Activated CD4-positive, alpha-beta T cell treated with anti-CD3 and anti-CD28 coated beads for 36 hours (primary cell): ENCODE measurements around the gene RFX1. TPM values are rescaled to one million over a fixed set of nuclear protein-coding genes. Genes with fewer than 3 reads are reported as not detected.

Source experiments
- ATAC-seq: fragments of 200-7000 bp; cut with Tn5 transposase; one replicate; pipeline ENCODE4 v1.10.0; 2021; ENCODE audit warnings: mild to moderate bottlenecking, moderate library complexity
- CTCF ChIA-PET: fragments of 350-600 bp; sonication (Branson Sonifier 250); formaldehyde crosslinking; loops from one replicate; lab custom pipeline; 2021; ENCODE audit warnings: antibody characterized with exemption; lab: Charles Lee
- POLR2A ChIA-PET: fragments of 350-600 bp; sonication (Branson Sonifier 250); formaldehyde crosslinking; loops from one replicate; lab custom pipeline; 2021; ENCODE audit warnings: antibody characterized with exemption, inconsistent platforms; lab: Charles Lee
- DNase-seq: peaks from one replicate; pipeline ENCODE4 v3.0.0-alpha.2; 2020
- H3K27ac Mint-ChIP-seq: one replicate; pipeline ENCODE4 v1.8.0; 2021; ENCODE audit warnings: mixed read lengths
- H3K27me3 Mint-ChIP-seq: one replicate; pipeline ENCODE4 v1.8.0; 2021; ENCODE audit warnings: mixed read lengths
- H3K36me3 Mint-ChIP-seq: one replicate; pipeline ENCODE4 v1.8.0; 2021; ENCODE audit warnings: low read depth, mixed read lengths
- H3K4me1 Mint-ChIP-seq: one replicate; pipeline ENCODE4 v1.8.0; 2021; ENCODE audit warnings: mixed read lengths
- H3K4me3 Mint-ChIP-seq: one replicate; pipeline ENCODE4 v1.8.0; 2021; ENCODE audit warnings: mild to moderate bottlenecking, moderate library complexity, mixed read lengths
- H3K9me3 Mint-ChIP-seq: one replicate; pipeline ENCODE4 v1.8.0; 2021; ENCODE audit warnings: low read depth, mixed read lengths
- intact Hi-C, 2 experiments: fragments of 100-400 bp; cut with DNase I in 1 of 2; cut with micrococcal nuclease in 1 of 2; formaldehyde crosslinking; loops; one replicate each; pipeline versions ENCODE4 v1.14.2 to v1.15.1; 2022 to 2024; cut with DNase I, micrococcal nuclease
- total RNA-seq, 2 experiments: library from RNA; stranded (reverse); gene quantifications; one replicate each; pipeline ENCODE4 v1.2.3, GENCODE V29; 2021

The RFX1 gene
- total RNA-seq, 2 experiments from 2014 or later, result 14.2 to 15.3 TPM

GRCh38 chr19:14005349-14006084 lies 603 bp downstream of the RFX1 start:
- ChIA-PET CTCF (interaction anchor here (1.0 to 1.1 kb wide), 2 partner anchors 16 to 37 kb away, joined by 3 read pairs; no protein-coding TSS in a partner anchor), POLR2A (interaction anchor here (0.5 to 1.3 kb wide), 6 partner anchors 20 to 158 kb away, joined by 3 to 7 read pairs (median 4); partner anchors contain the start of genes DCAF15 and IL27RA)
- peak overlapping the region; percentile 87 for H3K27ac Mint-ChIP-seq
- intact Hi-C loops, result loop anchor here (1.0 to 10.0 kb wide), 24 partner anchors 19 to 1215 kb away; partner anchors contain the start of genes DCAF15 (in 2 of the 2), ADGRE5 (in 1 of the 2), ASF1B (in 1 of the 2) and BRME1 (in 1 of the 2)
- ATAC-seq (peak; percentile 36), DNase-seq (peak; percentile 97)
- H3K9me3 Mint-ChIP-seq, result no peaks in the 10 kb centered on the region
- H3K4me1 Mint-ChIP-seq, result peaks cover 47% of the 10 kb centered on the region
- peaks cover 4% of the 10 kb centered on the region for H3K36me3 Mint-ChIP-seq
- peak overlapping the region; percentile 94 for H3K4me3 Mint-ChIP-seq
- H3K27me3 Mint-ChIP-seq, result no peaks in the 10 kb centered on the region

- ChIA-PET CTCF (interaction anchor here (0.7 to 0.9 kb wide), 2 partner anchors 19 to 102 kb away, joined by 3 to 4 read pairs; no protein-coding TSS in a partner anchor), POLR2A (interaction anchor here (0.6 to 1.7 kb wide), 2 partner anchors 18 to 157 kb away, joined by 4 to 5 read pairs; no protein-coding TSS in a partner anchor)
- H3K27me3 Mint-ChIP-seq, result no peaks in the 10 kb centered on the region
- H3K4me3 Mint-ChIP-seq, result peak overlapping the region; percentile 75
- H3K27ac Mint-ChIP-seq, result peak overlapping the region; percentile 87
- H3K36me3 Mint-ChIP-seq, result peaks cover 12% of the 10 kb centered on the region
- ATAC-seq (no peak), DNase-seq (no peak)
- intact Hi-C loops, result loop anchor here in 1 of 2 experiments (5.0 to 10.0 kb wide), 3 partner anchors 378 to 1123 kb away; partner anchors contain the start of genes ADGRE5, CALR and FARSA
- H3K4me1 Mint-ChIP-seq, result peaks cover 53% of the 10 kb centered on the region
- no peaks in the 10 kb centered on the region for H3K9me3 Mint-ChIP-seq
Observed at GRCh38 chr19:14004619-14005348, 1.3 kb downstream of the RFX1 start.

GRCh38 chr19:14003251-14004055 lies 2.7 kb downstream of the RFX1 start:
- Mint-ChIP-seq H3K36me3 (peaks cover 24% of the 10 kb centered on the region), H3K9me3 (peaks cover 4% of the 10 kb centered on the region), H3K4me1 (peaks cover 53% of the 10 kb centered on the region), H3K27me3 (no peaks in the 10 kb centered on the region), H3K27ac (peak overlapping the region; percentile 96), H3K4me3 (peak overlapping the region; percentile 60)
- POLR2A ChIA-PET, result interaction anchor here (0.7 to 1.7 kb wide), 2 partner anchors 16 to 21 kb away, joined by 5 to 10 read pairs; no protein-coding TSS in a partner anchor
- DNase-seq (peak; percentile 49), ATAC-seq (peak; percentile 6)
- CTCF ChIA-PET, result interaction anchor here (0.6 to 1.3 kb wide), 3 partner anchors 18 to 56 kb away, joined by 3 to 4 read pairs (median 4); no protein-coding TSS in a partner anchor
- intact Hi-C loops, result loop anchor here in 1 of 2 experiments (10.0 kb wide), 1 partner anchor 1069 kb away; the partner anchor contains the start of genes CALR and FARSA

GRCh38 chr19:14002571-14003250 lies 3.4 kb downstream of the RFX1 start:
- Mint-ChIP-seq H3K4me1 (peaks cover 53% of the 10 kb centered on the region), H3K27ac (peak overlapping the region; percentile 96), H3K4me3 (peak overlapping the region; percentile 60), H3K27me3 (no peaks in the 10 kb centered on the region), H3K36me3 (peaks cover 26% of the 10 kb centered on the region), H3K9me3 (peaks cover 4% of the 10 kb centered on the region)
- peak; percentile 51 for DNase-seq
- ChIA-PET CTCF (interaction anchor here (1.3 kb wide), 1 partner anchor 57 kb away, joined by 3 read pairs; no protein-coding TSS in a partner anchor), POLR2A (interaction anchor here (1.7 kb wide), 1 partner anchor 16 kb away, joined by 5 read pairs; no protein-coding TSS in a partner anchor)
- intact Hi-C loops, result loop anchor here in 1 of 2 experiments (10.0 kb wide), 1 partner anchor 1068 kb away; the partner anchor contains the start of genes CALR and FARSA
- ATAC-seq, result no peak

GRCh38 chr19:14000691-14001375 lies 5.3 kb downstream of the RFX1 start:
- peaks cover 26% of the 10 kb centered on the region for H3K36me3 Mint-ChIP-seq
- intact Hi-C loops, result loop anchor here in 1 of 2 experiments (10.0 kb wide), 1 partner anchor 1066 kb away; the partner anchor contains the start of genes CALR and FARSA
- H3K9me3 Mint-ChIP-seq, result peaks cover 4% of the 10 kb centered on the region
- H3K27me3 Mint-ChIP-seq, result no peaks in the 10 kb centered on the region
- H3K4me1 Mint-ChIP-seq, result peaks cover 51% of the 10 kb centered on the region
- H3K4me3 Mint-ChIP-seq, result no peak overlapping the region
- POLR2A ChIA-PET, result interaction anchor here (0.6 to 0.9 kb wide), 2 partner anchors 22 to 47 kb away, joined by 3 read pairs; no protein-coding TSS in a partner anchor
- peak overlapping the region; percentile 96 for H3K27ac Mint-ChIP-seq
- CTCF ChIA-PET, result interaction anchor here (0.9 kb wide), 1 partner anchor 48 kb away, joined by 3 read pairs; no protein-coding TSS in a partner anchor
- no peak for DNase-seq
- no peak for ATAC-seq

GRCh38 chr19:13999085-13999484 lies 7.0 kb downstream of the RFX1 start:
- no peak for DNase-seq
- intact Hi-C loops, result no loop called here
- ChIA-PET POLR2A (interaction anchor here (0.5 kb wide), 1 partner anchor 82 kb away, joined by 4 read pairs; no protein-coding TSS in a partner anchor), CTCF (no interaction called here)
- Mint-ChIP-seq H3K36me3 (peaks cover 28% of the 10 kb centered on the region), H3K27ac (no peak overlapping the region), H3K27me3 (no peaks in the 10 kb centered on the region), H3K9me3 (peaks cover 4% of the 10 kb centered on the region), H3K4me3 (no peak overlapping the region), H3K4me1 (peaks cover 38% of the 10 kb centered on the region)
- no peak for ATAC-seq

GRCh38 chr19:13998426-13998825 lies 7.7 kb downstream of the RFX1 start:
- H3K27me3 Mint-ChIP-seq, result no peaks in the 10 kb centered on the region
- peaks cover 34% of the 10 kb centered on the region for H3K4me1 Mint-ChIP-seq
- intact Hi-C loops, result no loop called here
- ChIA-PET CTCF (interaction anchor here (0.6 kb wide), 2 partner anchors 55 to 137 kb away, joined by 3 read pairs; no protein-coding TSS in a partner anchor), POLR2A (no interaction called here)
- H3K9me3 Mint-ChIP-seq, result peaks cover 4% of the 10 kb centered on the region
- ATAC-seq (no peak), DNase-seq (no peak)
- no peak overlapping the region for H3K27ac Mint-ChIP-seq
- H3K4me3 Mint-ChIP-seq, result no peak overlapping the region
- H3K36me3 Mint-ChIP-seq, result peaks cover 28% of the 10 kb centered on the region

- Mint-ChIP-seq H3K4me3 (no peak overlapping the region), H3K36me3 (peaks cover 30% of the 10 kb centered on the region), H3K9me3 (peaks cover 4% of the 10 kb centered on the region), H3K4me1 (peaks cover 26% of the 10 kb centered on the region), H3K27me3 (no peaks in the 10 kb centered on the region), H3K27ac (no peak overlapping the region)
- ChIA-PET POLR2A (no interaction called here), CTCF (interaction anchor here (0.7 to 0.8 kb wide), 2 partner anchors 62 to 97 kb away, joined by 3 read pairs; no protein-coding TSS in a partner anchor)
- no peak for ATAC-seq
- intact Hi-C loops, result no loop called here
- DNase-seq, result no peak
Observed at GRCh38 chr19:13997631-13997962, 8.5 kb downstream of the RFX1 start.

GRCh38 chr19:13996928-13997630 lies 9.0 kb downstream of the RFX1 start:
- H3K9me3 Mint-ChIP-seq, result peaks cover 4% of the 10 kb centered on the region
- peaks cover 21% of the 10 kb centered on the region for H3K4me1 Mint-ChIP-seq
- no peak overlapping the region for H3K27ac Mint-ChIP-seq
- intact Hi-C loops, result no loop called here
- POLR2A ChIA-PET, result no interaction called here
- H3K27me3 Mint-ChIP-seq, result no peaks in the 10 kb centered on the region
- DNase-seq (no peak), ATAC-seq (no peak)
- H3K36me3 Mint-ChIP-seq, result peaks cover 34% of the 10 kb centered on the region
- CTCF ChIA-PET, result interaction anchor here (0.7 to 0.8 kb wide), 2 partner anchors 63 to 97 kb away, joined by 3 read pairs; no protein-coding TSS in a partner anchor
- no peak overlapping the region for H3K4me3 Mint-ChIP-seq
